Renal cortex interstitium (tissue), 11 donors: ENCODE results near the gene ALG14. TPM values are rescaled to one million over a fixed set of nuclear protein-coding genes. Genes with fewer than 3 reads are reported as not detected.
"Not testable (repeated sequence)": the region's sequence is repeated elsewhere in the genome, so short reads cannot be mapped to it uniquely, and the experiment has no call there.

ENCODE experiments used
- DNase-seq, 11 donors: peaks; one replicate each; pipeline ENCODE4 v3.0.0-alpha.2; 2013; ENCODE audit warnings: low read depth in 9 of 11, low spot score in 4 of 11; ENCODE audit errors: extremely low read depth in 1 of 11
- polyA plus RNA-seq, 3 donors: library from polyadenylated mRNA; unstranded; fragments of 120-200 nt; gene quantifications; one replicate each; pipeline ENCODE4 v1.2.1, GENCODE V29; 2013; ENCODE audit not compliant: insufficient read length in 3 of 3

ALG14 gene
- polyA plus RNA-seq, 3 donors = 13.5 to 14.1 (median 13.7) TPM

DNA sequence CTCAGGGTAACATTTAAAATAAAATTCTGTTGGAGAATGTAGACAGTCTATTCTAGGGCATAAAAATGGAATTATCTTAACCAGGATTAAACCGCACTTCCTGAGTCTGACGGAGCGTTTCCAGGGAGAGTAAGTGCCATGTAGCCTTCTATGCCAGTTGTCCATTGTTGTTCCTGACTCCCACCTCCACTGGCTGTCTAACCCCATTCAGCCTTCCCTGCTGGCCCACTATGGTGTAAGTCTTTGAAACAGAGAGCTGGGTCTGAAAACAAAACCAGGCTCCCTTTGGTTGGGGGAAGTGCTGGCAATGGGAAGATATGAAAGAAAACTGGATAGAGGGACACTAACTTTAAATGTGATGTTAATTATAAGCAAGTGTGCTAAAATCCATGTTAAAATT is 74.6 kb downstream of the ALG14 start:
- DNase-seq = no peak

DNA sequence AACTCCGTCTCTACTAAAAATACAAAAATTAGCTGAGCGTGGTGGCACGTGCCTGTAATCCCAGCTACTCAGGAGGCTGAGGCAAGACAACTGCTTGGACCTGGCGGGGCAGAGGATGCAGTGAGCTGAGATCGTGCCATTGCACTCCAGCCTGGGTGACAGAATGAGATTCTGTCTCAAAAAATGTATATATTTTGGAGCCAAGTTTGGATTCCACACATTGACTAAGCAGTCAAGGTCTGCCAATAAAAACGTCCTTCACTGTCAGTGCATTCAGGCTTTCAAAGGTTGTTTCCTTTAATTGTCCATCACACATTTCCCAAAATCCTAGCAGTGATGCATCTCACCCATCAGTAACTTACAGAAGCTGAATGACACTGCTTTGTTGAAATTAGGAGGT is 77.2 kb downstream of the ALG14 start:
- not testable (repeated sequence) for DNase-seq

DNA sequence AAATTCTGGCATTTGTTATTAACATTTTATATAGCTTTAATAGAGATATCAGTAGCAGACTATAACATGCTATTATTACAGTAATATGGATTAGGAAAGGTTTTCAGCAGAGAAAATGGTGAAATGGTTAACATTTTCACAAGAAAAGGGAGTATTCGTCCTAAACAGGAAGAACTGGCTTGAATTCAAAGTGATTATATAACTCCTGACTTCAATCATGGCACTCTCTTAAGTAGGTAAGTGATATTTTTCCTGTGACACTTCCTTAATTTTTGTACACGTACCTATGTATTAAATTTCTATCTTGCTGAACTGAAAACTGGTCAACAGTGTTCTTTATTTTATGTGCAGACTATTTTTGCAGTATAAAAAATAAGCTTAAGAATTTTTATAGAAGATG is 77.9 kb downstream of the ALG14 start:
- no peak for DNase-seq

DNA sequence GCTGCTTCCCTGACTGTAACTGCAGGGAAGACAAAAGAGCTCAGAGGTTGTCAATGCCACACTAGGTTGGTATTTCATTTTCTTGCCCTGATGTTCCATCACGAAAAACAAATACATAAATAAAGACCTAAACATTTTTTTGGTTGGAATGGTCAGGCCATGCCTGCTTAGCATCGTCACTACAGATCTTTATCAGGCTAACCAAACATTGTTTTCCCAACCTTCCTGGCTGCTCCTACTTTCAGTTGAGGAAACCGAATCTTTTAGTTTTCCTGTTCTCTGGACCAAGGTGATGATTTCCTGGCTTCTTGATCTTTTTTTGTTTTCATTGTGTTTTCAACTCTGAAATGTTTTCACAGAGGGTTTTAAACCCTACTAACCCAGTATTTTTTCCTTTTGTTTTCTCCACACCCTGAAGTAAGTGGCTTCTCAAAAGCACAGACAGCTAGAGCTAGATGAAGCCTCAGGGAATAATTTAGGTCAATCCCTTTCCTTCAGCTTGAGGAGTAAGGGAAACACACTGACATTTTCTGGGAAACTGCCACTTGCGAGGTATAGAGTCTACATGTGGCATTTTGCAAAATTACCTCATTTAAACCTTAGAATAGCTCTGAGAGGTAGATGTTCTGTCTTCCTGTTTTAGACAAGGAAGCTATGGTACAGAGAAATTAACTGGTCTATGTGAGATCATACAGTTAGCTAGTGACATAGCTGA is 78.7 kb downstream of the ALG14 start:
- no peak for DNase-seq

DNA sequence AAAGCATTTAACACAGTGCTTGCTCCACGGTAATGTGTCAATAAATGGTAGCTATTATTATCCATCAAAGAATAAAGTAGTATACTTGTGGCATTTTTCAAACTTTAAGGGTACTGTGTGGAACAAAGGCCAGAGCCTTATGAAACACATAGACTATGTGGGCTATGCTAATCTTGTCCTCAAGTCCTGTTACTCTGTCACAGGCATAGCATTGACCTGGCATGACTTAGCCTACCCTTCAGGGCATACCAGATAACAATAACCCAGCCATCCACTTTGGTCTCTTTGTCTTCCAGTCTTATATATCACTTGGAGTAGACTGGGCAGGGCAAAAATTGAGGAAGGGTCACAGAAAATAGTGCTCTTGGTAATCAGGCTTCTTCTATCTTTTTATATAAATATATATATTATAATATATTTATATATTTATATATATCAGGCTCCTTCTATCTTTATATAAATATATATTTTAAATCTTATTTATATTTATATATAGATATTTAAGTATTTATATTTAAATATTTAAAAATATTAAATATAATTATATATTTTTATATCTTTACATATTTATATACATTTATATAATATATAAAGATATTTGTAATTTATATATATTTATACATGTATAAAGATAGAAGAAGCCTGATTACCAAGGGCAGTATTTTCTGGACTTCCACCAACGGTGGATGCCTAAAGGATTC is 79.7 kb downstream of the ALG14 start:
- no peak for DNase-seq

DNA sequence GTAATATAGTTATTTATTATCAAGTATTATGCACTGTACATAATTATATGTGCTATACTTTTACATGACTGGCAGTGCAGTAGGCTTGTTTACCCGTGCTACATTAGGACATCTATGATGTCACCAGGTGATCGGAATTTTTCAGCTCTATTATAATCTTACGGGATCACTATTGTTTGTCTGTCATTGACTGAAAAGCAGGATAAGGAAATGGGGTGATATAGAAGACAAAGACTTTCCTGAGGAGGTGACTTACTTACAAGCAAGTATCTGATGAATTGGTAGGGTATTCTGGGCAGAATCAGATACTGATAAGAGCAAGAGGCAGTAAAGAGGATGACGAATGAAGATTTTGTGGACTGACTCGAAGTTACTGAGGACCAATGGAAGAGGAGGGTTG is 80.6 kb downstream of the ALG14 start:
- no peak for DNase-seq

DNA sequence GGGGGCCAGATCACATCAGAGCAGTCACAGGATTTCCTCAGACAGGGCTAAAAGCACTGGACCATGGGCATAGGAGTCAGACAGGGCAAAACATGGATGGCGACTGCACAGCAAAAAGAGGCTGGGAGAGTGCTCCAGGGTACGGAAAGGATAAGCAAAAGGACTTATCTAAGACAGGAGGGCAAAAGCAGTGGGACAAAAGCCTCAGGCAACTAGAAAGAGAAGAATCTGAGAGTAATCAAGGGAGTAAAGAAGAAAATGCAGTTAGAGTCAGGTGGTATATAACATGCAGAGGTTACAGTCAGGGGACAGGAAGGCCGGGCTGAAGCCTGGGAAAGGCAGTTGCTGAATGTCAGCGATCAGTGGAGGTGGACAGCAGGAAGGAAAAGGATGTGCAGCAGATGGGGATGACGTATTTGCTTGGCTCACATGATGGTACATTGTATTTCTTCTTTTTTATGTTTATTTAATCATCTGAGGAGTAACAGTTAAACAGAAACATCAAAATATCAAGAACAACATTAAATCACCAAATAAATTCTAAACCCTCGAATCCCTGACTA is 82.8 kb downstream of the ALG14 start:
- DNase-seq = no peak

DNA sequence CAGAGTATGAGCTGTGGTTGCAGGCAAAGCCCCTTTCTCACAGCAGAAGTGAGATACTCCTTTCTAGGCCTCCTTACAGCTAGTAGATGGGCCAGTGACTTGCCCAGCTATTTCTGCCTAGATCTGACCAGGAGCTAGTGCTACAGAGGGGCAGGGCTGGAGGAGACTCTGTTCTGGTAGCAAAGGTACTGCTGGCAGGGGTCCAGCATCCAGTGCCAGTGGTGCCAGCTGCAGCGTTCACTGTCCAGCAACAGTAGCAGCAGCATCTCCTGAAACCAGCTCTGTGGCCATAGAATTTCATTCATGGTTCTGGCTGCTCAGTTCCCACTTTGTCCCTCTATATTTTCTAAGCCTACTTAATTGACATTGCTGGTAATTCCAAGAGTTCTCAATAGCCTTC is 83.4 kb downstream of the ALG14 start:
- DNase-seq = no peak

DNA sequence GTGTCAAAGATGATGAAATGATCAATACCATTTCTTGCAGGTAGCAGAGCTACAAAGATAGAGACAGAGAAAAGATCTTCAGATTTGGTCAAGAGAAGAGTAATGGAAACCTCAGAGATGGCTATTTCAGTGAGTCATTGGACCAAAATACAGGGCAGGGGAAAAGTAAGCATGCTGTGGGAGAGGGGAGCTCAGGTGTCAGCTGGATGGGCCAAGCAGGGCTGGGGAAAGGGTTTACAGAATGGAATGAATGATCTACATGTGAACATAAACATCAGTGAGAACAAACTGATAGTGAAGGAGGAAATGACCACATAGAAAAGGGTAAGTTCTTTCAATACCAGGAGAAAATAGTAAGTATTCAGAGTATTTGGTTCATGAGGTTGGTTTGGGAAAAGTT is 84.4 kb downstream of the ALG14 start:
- DNase-seq = no peak

DNA sequence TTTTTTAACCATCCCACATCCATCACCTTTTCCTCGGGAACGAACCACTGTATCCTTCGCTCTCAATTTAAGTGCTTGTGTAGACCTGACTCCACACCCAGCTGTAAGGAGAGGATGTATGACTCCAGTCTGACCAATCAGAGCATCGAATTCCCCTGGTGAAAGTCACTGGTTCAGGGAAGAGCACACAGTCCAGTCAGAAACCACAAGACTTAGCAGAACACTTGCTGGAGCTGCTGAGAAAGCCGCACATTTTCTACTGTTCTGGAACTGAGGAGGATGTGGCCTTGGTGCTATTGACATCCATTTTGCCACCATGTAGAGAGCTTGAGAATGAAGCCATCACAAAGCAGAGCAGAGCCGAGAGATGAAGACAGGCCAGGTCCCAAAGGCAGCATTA is 86.0 kb downstream of the ALG14 start:
- DNase-seq = no peak

DNA sequence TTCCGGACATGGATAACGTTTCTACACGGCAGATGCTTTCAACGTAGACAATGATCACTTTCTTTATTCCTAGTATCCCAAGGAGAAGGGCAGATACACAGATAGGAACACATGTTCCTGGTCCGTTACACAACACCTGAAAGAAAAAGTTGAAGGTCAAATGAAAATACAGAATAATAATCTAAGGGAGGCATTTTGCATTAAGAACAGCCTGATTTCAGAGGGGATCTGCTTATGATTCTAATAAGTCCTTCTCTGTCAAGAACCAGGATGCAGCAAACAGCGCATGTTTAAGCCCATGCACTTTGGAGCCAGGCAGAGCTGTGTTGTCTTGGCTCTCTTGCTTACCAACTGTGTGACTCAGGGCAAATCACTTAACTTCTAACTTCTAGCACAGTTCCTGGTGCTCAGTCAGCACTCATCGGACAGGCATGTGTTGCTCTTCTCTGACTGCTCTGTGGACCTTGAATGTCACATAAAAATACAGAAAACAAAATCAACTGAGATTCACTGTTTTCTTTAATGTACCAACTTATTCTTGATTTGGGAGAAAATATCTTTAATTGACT is 89.5 kb downstream of the ALG14 start:
- no peak for DNase-seq

DNA sequence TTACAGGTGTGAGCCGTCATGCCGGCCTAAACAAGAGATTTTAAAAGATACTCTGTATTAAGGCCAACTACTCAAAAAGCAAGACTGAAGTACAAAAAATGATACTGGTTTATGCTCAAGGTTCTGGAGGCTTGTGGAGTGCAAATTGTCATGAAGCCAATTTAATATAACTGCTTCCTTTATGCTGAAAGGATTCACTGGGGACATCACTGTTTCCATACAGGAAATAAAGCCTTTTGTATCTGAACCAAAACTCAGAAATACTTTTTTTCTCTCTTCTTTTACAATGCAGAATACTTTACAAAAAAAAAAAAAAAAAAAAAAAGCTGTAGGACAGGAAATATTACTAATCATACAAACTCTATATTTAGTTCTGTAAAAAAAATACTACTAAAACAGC is 90.4 kb downstream of the ALG14 start:
- DNase-seq = no peak

DNA sequence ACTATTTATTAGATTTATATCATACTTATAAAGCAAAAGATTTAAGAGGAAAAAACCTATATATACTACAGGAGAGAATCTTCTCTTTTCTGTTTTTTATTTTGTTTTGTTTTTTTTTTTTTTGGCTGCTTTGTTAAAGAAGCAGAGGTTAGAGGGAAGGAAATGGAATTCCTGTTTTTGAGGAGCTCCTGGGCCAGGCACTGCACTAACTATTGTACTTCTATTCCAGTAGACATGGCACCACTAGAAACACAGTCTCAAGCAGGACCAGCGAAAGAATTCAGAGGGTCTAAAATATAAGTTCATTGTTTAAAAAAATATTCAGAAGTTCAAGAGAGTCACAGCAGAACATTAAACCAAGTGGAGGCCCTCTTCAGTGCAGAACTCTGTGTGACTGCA is 91.2 kb downstream of the ALG14 start:
- no peak for DNase-seq

DNA sequence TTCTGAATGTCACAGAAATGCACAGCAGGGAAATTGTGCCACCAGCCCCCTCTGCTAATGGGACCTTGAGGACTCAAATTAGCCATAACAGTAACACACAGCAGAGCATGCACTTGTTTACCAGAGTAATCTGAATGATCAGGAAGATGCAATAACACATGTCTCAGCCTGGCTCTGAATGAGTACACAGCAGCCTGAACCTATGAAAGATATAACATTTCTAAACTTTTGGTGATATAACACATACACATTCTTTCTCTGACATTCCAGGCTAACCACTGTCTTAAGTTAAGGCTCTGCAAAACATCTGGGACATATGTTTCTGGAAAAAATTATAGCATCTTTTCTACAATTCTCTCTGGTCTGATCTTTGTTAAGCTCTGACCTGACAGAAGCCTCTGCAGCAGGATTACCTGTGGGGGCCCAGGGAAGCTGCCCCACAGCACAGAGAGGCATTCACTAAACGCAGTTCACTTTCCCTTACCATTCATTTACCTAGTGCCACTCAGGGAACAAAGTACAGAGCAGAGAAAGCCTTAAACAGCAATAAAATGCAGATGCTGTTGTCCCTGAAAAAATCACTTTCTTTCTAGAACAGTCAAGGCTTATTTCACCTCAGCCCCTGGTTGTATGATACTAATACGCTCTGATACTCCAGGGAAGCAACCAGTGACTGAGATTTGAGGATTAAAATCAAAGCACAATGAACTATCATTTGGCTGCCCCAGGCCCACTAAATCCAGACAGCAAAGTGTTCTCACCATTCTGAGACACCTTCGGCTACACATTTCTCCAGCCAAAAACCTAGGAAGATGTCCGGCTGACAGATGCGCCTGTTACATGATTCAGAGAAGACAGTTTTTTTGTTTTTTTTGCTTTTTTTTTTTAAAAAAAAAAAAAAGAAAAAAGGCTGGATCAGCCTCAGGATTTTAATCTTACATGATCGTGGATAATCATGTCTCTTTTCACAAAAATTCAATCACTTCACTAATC is 91.9 kb downstream of the ALG14 start:
- DNase-seq = no peak

DNA sequence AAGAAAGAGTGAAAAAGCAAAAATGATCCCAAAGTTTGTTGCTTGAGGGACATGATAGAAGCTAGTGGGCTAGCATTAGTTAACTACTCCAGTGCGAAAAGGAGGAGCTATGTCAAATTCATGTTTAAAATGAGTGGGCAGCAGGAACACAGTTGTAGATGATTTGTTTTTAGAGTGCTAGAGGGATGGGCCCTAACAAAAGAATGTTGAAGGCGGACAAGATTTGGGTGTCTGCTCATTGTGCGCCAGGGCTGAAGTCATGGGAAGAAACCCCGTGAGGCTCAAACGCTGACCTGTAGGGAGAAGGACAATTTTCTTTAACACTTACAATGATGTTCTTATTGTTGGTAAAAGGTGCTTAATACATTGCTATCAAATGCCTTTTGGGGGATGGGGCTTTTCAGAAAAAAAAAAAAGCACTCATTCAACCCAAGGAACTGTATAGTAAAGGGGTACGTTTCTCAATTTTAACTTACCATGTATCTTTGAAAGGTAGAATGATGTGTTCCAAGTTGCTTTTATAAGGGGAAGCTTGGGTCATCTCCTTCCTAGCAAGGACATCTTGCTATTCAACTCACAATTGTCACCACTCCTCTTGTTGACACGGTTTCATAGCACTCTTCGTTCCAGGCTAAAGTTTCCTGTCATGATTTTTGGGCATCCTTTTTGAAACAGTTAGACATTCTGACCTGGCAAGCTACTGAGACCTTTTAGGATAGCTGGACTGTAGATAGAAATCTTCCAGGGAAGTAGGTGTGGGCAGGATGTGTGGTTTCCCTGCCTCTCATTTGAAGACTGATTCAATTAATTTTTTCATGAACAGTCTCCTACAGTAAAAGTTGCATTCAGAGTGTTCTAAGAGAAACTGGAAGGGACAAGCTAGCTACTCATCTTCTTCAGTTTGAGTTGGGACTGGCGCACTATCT is 92.8 kb downstream of the ALG14 start:
- DNase-seq = no peak

DNA sequence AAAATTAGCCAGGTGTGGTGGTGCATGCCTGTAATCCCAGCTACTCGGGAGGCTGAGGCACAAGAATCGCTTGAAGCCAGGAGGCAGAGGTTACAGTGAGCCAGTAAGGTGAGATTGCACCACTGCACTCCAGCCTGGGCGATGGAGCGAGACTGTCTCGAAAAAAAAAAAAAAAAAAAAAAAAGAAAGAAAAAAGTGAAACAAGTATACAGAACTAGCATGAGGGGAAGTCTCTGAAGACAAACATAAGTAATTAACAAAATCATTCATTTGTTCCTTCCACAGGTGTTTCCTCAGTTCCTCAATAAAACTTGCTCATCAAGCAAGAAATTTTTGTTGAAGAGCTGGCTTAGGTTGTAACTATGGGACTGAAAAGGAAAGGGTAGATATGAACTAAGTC is 93.6 kb downstream of the ALG14 start:
- no peak for DNase-seq

DNA sequence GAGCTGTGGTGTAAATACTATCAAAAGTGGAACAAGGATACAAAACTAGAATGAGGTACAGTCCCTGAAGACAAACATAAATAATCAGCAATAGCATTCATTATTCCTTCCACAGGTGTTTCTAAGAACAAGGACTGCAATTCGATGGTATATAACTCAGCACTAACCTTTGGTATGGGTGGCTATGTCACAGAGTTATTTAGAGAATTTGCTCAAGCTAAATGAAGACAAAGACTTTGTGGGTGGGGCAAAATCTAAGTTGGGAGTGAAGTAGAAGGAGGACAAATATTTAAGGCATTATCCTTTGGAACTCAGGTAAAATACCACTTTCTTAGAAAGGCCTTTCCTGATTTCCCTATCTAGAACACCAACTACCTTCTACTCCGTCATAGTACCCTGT is 94.3 kb downstream of the ALG14 start:
- no peak for DNase-seq

DNA sequence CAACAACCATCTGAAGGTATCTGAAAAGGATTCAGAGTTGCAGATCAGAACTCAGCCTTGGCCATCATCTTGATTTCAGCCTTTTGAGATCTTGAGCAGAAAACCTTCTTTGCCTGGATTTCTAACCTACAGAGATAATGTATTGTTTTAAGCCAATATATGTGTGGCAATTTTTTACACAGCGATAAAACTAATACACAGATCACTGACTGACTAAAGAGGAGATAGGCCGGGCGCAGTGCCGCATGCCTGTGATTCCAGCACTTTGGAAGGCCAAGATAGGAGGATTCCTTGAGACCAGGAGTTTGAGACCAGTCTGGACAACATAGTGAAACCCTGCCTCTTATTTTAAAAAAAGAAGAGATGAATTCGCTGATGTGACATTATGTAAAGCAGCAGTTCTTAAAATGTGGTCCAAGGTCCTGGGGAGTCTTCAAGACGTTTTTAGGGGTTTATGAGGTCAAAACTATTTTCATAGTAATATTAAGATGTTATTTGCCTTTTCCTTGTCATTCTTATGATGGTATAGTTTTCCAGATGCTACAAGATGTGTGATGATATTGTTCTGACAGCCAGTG is 95.7 kb downstream of the ALG14 start:
- DNase-seq = no peak
